PC-9 (cell line): Measurements from ENCODE around the gene ZBED4. TPM values are rescaled to one million over a fixed set of nuclear protein-coding genes. Genes with fewer than 3 reads are reported as not detected.

Experiments
- total RNA-seq: library from RNA; stranded (reverse); gene quantifications from 2 replicates; pipeline ENCODE4 v1.2.3, GENCODE V29; 2021

The ZBED4 gene
- total RNA-seq, 1 experiment from 2014 or later: 21.4 TPM

Other genes with a start within 250 kb of the ZBED4 start
- gene BRD1, start 26.0 kb upstream of the ZBED4 start, total RNA-seq: 28.5 and 30.9 TPM in 2 replicates
- 16.8 and 19.2 TPM in 2 replicates for gene ALG12, start 64.6 kb downstream of the ZBED4 start, total RNA-seq
- 30.7 and 34.1 TPM in 2 replicates for gene CRELD2, start 64.8 kb downstream of the ZBED4 start, total RNA-seq
- 67.0 and 84.8 TPM in 2 replicates for gene PIM3, start 106.9 kb downstream of the ZBED4 start, total RNA-seq
- not detected in 2 replicates for gene IL17REL, start 158.9 kb downstream of the ZBED4 start, total RNA-seq
- gene TTLL8, start 204.5 kb downstream of the ZBED4 start, total RNA-seq: not detected in 2 replicates
- not detected in 2 replicates for gene MLC1, start 231.6 kb downstream of the ZBED4 start, total RNA-seq
- gene MOV10L1, start 236.2 kb downstream of the ZBED4 start, total RNA-seq: not detected in 2 replicates